SK-N-SH treated with all-trans-retinoic acid at 6 μM for 48 hours (cell line): ENCODE data around the gene TPO.

Source experiments
- ATAC-seq: fragments of 200-7000 bp; cut with Tn5 transposase; 3 replicates; pipeline ENCODE4 v1.9.1; 2020; ENCODE audit warnings: mild to moderate bottlenecking, moderate library complexity
- ARNTL ChIP-seq: fragments of 450-650 bp; formaldehyde crosslinking; IDR thresholded peaks from 2 replicates; pipeline ENCODE4 v1.5.0; 2020; ENCODE audit warnings: low read depth, mild to moderate bottlenecking, moderate library complexity, borderline replicate concordance
- BACH2 ChIP-seq: fragments of 250-450 bp; sonication (Bioruptor Pico); IDR thresholded peaks from 2 replicates; pipeline ENCODE4 v1.9.0; 2021; ENCODE audit warnings: mild to moderate bottlenecking, borderline replicate concordance
- CREB5 ChIP-seq: fragments of 250-450 bp; sonication (Bioruptor Pico); IDR thresholded peaks from 2 replicates; pipeline ENCODE4 v1.5.1; 2020; ENCODE audit warnings: low read depth, mild to moderate bottlenecking, moderate library complexity
- CSDC2 ChIP-seq: fragments of 250-450 bp; sonication (Bioruptor Pico); IDR thresholded peaks from 2 replicates; pipeline ENCODE4 v1.5.0; 2020; ENCODE audit warnings: mild to moderate bottlenecking, moderate library complexity
- CSRNP3 ChIP-seq: fragments of 250-450 bp; sonication (Bioruptor Pico); IDR thresholded peaks from 2 replicates; pipeline ENCODE4 v1.5.1; 2021; ENCODE audit warnings: mild to moderate bottlenecking, moderate library complexity
- ESRRG ChIP-seq: fragments of 250-450 bp; sonication (Bioruptor Pico); IDR thresholded peaks from 2 replicates; pipeline ENCODE4 v1.6.1; 2021; ENCODE audit warnings: mild to moderate bottlenecking
- GLIS3 ChIP-seq: fragments of 250-450 bp; sonication (Bioruptor Pico); IDR thresholded peaks from 2 replicates; pipeline ENCODE4 v1.5.0; 2020; ENCODE audit warnings: mild to moderate bottlenecking, moderate library complexity
- ISL1 ChIP-seq: fragments of 250-450 bp; sonication (Bioruptor Pico); IDR thresholded peaks from 2 replicates; pipeline ENCODE4 v2.1.2; 2022; ENCODE audit warnings: mild to moderate bottlenecking, moderate library complexity
- OSR1 ChIP-seq: fragments of 250-450 bp; sonication (Bioruptor Pico); IDR thresholded peaks from 2 replicates; pipeline ENCODE4 v1.8.0; 2022; ENCODE audit warnings: moderate library complexity, mild to moderate bottlenecking, inconsistent platforms
- PATZ1 ChIP-seq: fragments of 250-450 bp; sonication (Bioruptor Pico); IDR thresholded peaks from 2 replicates; pipeline ENCODE4 v1.8.0; 2020; ENCODE audit warnings: mild to moderate bottlenecking, moderate library complexity, borderline replicate concordance
- POU6F1 ChIP-seq: fragments of 250-450 bp; sonication (Bioruptor Pico); IDR thresholded peaks from 2 replicates; pipeline ENCODE4 v1.8.0; 2021; ENCODE audit warnings: low read depth, mild to moderate bottlenecking, moderate library complexity, borderline replicate concordance
- PPARA ChIP-seq: fragments of 250-450 bp; sonication (Bioruptor Pico); IDR thresholded peaks from 2 replicates; pipeline ENCODE4 v1.5.0; 2020; ENCODE audit warnings: mild to moderate bottlenecking, borderline replicate concordance
- RARB ChIP-seq: fragments of 250-450 bp; sonication (Bioruptor Pico); IDR thresholded peaks from 2 replicates; pipeline ENCODE4 v1.8.0; 2021; ENCODE audit warnings: mild to moderate bottlenecking, moderate library complexity
- SNAI2 ChIP-seq: fragments of 250-450 bp; sonication (Bioruptor Pico); IDR thresholded peaks from 2 replicates; pipeline ENCODE4 v1.5.0; 2020; ENCODE audit warnings: mild to moderate bottlenecking, moderate library complexity
- TCF4 ChIP-seq: fragments of 250-450 bp; sonication (Bioruptor Pico); IDR thresholded peaks from 2 replicates; pipeline ENCODE4 v1.8.0; 2021; ENCODE audit warnings: mild to moderate bottlenecking, moderate library complexity, borderline replicate concordance
- TOX ChIP-seq: fragments of 250-450 bp; sonication (Bioruptor Pico); IDR thresholded peaks from 2 replicates; pipeline ENCODE4 v1.8.0; 2021; ENCODE audit warnings: mild to moderate bottlenecking, moderate library complexity, borderline replicate concordance
- TSHZ2 ChIP-seq: fragments of 250-450 bp; sonication (Bioruptor Pico); IDR thresholded peaks from 2 replicates; pipeline ENCODE4 v1.5.0; 2020; ENCODE audit warnings: mild to moderate bottlenecking, moderate library complexity
- ZC3H10 ChIP-seq: fragments of 250-450 bp; sonication (Bioruptor Pico); IDR thresholded peaks from 2 replicates; pipeline ENCODE4 v1.5.1; 2021; ENCODE audit warnings: mild to moderate bottlenecking, moderate library complexity
- ZFP3 ChIP-seq: fragments of 250-450 bp; sonication (Bioruptor Pico); IDR thresholded peaks from 2 replicates; pipeline ENCODE4 v1.5.0; 2020; ENCODE audit warnings: mild to moderate bottlenecking, moderate library complexity
- ZFP30 ChIP-seq: fragments of 450-650 bp; formaldehyde crosslinking; IDR thresholded peaks from 2 replicates; pipeline ENCODE4 v1.5.0; 2022; ENCODE audit warnings: mild to moderate bottlenecking, moderate library complexity
- ZNF565 ChIP-seq: fragments of 450-650 bp; formaldehyde crosslinking; conservative IDR thresholded peaks from 2 replicates; pipeline ENCODE4 v1.5.0; 2020; ENCODE audit warnings: low read depth, mild to moderate bottlenecking, moderate library complexity
- ZNF70 ChIP-seq: fragments of 450-650 bp; formaldehyde crosslinking; IDR thresholded peaks from 2 replicates; pipeline ENCODE4 v1.5.0; 2020; ENCODE audit warnings: mild to moderate bottlenecking, moderate library complexity
- ZNF8 ChIP-seq: fragments of 450-650 bp; formaldehyde crosslinking; IDR thresholded peaks from 2 replicates; pipeline ENCODE4 v1.5.0; 2020; ENCODE audit warnings: mild to moderate bottlenecking, moderate library complexity

Gene TPO

GRCh38 chr2:1517786-1518185 lies 104.5 kb downstream of the TPO start:
- no peak for TF ChIP-seq RARB (CRISPR knock-in tag)
- TF ChIP-seq ZNF70 (CRISPR knock-in tag), result no peak
- TF ChIP-seq, all 23 proteins: peak for 0
- ATAC-seq, result no peak

- TF ChIP-seq SNAI2 (CRISPR knock-in tag) (no peak), CSDC2 (CRISPR knock-in tag) (no peak), BACH2 (CRISPR knock-in tag) (no peak), OSR1 (no peak), TCF4 (CRISPR knock-in tag) (no peak), TSHZ2 (CRISPR knock-in tag) (no peak), ESRRG (CRISPR knock-in tag) (no peak), PATZ1 (CRISPR knock-in tag) (no peak), ZFP30 (CRISPR knock-in tag) (no peak), GLIS3 (no peak), PPARA (no peak), ZNF8 (CRISPR knock-in tag) (no peak), ZC3H10 (CRISPR knock-in tag) (no peak), POU6F1 (CRISPR knock-in tag) (no peak), TOX (CRISPR knock-in tag) (no peak), ISL1 (CRISPR knock-in tag) (no peak), RARB (CRISPR knock-in tag) (no peak), ARNTL (no peak), ZFP3 (no peak), ZNF70 (CRISPR knock-in tag) (no peak)
- no peak for ATAC-seq
Observed at GRCh38 chr2:1518331-1518803, 105.1 kb downstream of the TPO start.

GRCh38 chr2:1518867-1519530 lies 105.7 kb downstream of the TPO start:
- no peak for TF ChIP-seq PATZ1 (CRISPR knock-in tag)
- no peak for ATAC-seq

- no peak for ATAC-seq
- no peak for TF ChIP-seq TCF4 (CRISPR knock-in tag)
- no peak for TF ChIP-seq ZNF565 (CRISPR knock-in tag)
- TF ChIP-seq CSRNP3 (CRISPR knock-in tag), result no peak
- no peak for TF ChIP-seq TOX (CRISPR knock-in tag)
- TF ChIP-seq ZNF70 (CRISPR knock-in tag), result no peak
- TF ChIP-seq PATZ1 (CRISPR knock-in tag), result no peak
- TF ChIP-seq CREB5 (CRISPR knock-in tag), result no peak
- TF ChIP-seq OSR1, result no peak
- no peak for TF ChIP-seq CSDC2 (CRISPR knock-in tag)
- no peak for TF ChIP-seq ZNF8 (CRISPR knock-in tag)
Observed at GRCh38 chr2:1521191-1521877, 108.1 kb downstream of the TPO start.
